C1 segment of cervical spinal cord (tissue), 14 donors: Measurements from ENCODE around the gene MTR.

Experiments used
- DNase-seq, 14 donors: peaks; one replicate each; lab custom pipeline; 2025; lab: John Stamatoyannopoulos, UW

The MTR gene

GRCh38 chr1:236862615-236863211 is 67.6 kb downstream of the MTR start:
- peak in 4 of 14 donors; percentile 10 to 43 (median 20) for DNase-seq

- DNase-seq = no peak
Measured at GRCh38 chr1:236864211-236864610, 69.1 kb downstream of the MTR start.

- peak in 1 of 14 donors; percentile 8 for DNase-seq
Measured at GRCh38 chr1:236864996-236865817, 70.1 kb downstream of the MTR start.

- no peak for DNase-seq
Measured at GRCh38 chr1:236865818-236866155, 70.7 kb downstream of the MTR start.

- DNase-seq = no peak
Measured at GRCh38 chr1:236868625-236869467, 73.8 kb downstream of the MTR start.

GRCh38 chr1:236869911-236870310 is 74.8 kb downstream of the MTR start:
- no peak for DNase-seq

GRCh38 chr1:236870721-236871120 is 75.6 kb downstream of the MTR start:
- peak in 1 of 14 donors; percentile 7 for DNase-seq

GRCh38 chr1:236872075-236872666 is 77.1 kb downstream of the MTR start:
- DNase-seq = no peak

GRCh38 chr1:236875975-236876374 is 80.9 kb downstream of the MTR start:
- DNase-seq = no peak

- no peak for DNase-seq
Measured at GRCh38 chr1:236877661-236878060, 82.6 kb downstream of the MTR start.

- no peak for DNase-seq
Measured at GRCh38 chr1:236880209-236880608, 85.1 kb downstream of the MTR start.

GRCh38 chr1:236882678-236883077 is 87.6 kb downstream of the MTR start:
- DNase-seq = no peak

- no peak for DNase-seq
Measured at GRCh38 chr1:236886199-236886598, 91.1 kb downstream of the MTR start.

GRCh38 chr1:236887081-236887480 is 92.0 kb downstream of the MTR start:
- no peak for DNase-seq

- DNase-seq = peak in 1 of 14 donors; percentile 60
Measured at GRCh38 chr1:236888126-236888525, 93.0 kb downstream of the MTR start.

- DNase-seq = peak in 2 of 14 donors; percentile 11 to 49
Measured at GRCh38 chr1:236888903-236889302, 93.8 kb downstream of the MTR start.

- no peak for DNase-seq
Measured at GRCh38 chr1:236890152-236891056, 95.3 kb downstream of the MTR start.

- DNase-seq = no peak
Measured at GRCh38 chr1:236893626-236894545, 98.8 kb downstream of the MTR start.

- DNase-seq = peak in 1 of 14 donors; percentile 18
Measured at GRCh38 chr1:236895665-236896387, 100.7 kb downstream of the MTR start.
